GM12873 (cell line): ENCODE results near the gene PKHD1.

Experiments used
- CTCF ChIP-seq: IDR thresholded peaks from 2 replicates; pipeline ENCODE4 v1.5.1; 2012; ENCODE audit warnings: low read depth, mild to moderate bottlenecking, moderate library complexity, low read length, control low read depth; ENCODE audit not compliant: insufficient read depth; ENCODE audit errors: missing control alignments

The PKHD1 gene

GRCh38 chr6:51600514-51600913 lies 486.9 kb downstream of the PKHD1 start:
- no peak for TF ChIP-seq CTCF

- no peak for TF ChIP-seq CTCF
These were observed 489.2 kb downstream of the PKHD1 start for GRCh38 chr6:51598171-51598570.

DNA sequence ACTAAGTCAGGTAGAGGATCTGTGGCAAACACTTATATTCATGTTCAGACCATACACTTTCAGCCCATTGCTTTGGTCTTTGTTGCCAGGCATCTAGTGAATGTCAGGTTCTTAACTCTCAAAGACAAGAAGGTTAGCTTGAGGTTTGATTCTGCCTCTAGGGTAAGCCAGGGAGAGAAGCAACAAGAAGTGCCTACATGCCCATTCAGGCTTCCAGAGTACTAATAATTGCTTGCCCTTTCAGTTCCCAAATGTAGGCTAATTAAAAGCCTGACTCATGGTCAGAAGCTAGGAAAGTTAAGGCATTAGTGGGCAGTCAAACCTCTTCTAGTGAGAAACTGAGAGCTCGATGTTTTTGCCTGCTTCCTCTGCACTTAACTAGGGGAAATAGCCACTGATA lies 492.4 kb downstream of the PKHD1 start:
- no peak for TF ChIP-seq CTCF

DNA sequence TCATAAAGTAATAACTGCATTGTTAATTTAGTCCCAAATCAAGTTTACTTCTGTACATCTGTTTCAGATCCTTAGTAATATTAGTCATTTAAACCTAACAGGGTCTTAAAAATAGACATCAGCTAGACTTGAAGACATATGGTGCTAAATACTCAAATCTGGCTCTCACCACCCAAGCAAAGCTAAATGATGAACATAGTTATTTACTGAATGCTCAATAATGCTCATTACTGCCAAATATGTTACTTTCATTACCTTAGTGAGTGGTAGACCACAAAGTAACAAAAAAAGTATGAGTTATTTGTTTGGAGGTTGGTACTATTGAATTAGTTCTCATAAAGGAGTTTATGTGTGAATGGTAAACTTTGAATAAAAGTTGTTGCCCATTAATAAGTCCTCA lies 502.1 kb downstream of the PKHD1 start:
- TF ChIP-seq CTCF: no peak

DNA sequence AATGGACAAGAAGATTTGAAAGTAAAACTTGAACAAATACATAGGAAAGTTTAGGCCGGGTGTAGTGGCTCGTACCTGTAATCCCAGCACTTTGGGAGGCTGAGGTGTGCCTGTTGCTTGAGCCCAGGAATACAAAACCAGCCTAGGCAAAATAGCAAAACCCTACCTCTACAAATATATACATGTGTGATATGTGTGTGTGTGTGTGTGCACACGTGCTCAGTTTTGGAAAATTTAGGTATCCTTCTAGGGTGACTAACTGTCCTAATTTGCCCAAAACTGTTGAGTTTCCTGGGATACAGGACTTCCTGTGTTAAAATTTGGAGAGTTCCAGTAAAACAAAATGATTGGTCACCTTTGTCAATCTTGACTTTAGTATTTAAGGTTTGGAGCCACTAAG lies 503.2 kb downstream of the PKHD1 start:
- TF ChIP-seq CTCF: no peak

DNA sequence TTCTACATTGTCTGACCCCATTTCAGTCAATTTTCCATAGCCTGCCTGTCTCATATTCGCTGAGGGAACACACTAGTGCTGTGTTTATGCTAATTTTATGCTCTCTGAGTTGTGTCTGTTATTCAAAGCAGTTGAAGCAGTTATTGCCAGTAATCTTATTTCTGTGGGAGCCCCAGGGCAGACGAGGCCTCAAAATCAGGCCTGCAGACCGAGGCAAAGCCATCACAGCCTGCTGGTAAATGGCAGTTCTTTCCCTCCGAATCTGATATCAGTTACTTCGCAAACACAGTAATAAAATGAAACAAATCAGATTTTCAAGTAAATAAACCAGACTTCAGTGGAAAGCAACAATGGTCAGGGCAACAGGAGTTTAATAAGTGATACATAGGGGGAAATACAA lies 508.4 kb downstream of the PKHD1 start:
- TF ChIP-seq CTCF: no peak

DNA sequence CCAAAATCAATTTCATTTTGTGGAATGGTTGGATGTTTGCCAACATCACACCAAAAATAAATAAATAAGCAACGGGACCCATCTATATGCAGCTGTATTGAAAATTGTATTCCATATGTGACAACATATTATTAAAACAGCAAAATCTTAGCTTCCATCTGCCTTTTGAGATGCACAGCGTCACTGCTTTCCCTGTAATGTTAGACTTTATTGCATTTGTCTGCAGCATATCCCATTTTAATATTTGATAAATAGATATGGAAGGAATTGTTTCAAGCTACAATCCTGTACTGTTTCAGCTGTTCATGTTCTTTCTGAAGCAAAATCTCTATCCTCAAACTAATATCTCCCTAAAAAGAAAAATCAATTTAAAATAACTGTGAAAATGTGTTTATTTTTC lies 509.1 kb downstream of the PKHD1 start:
- no peak for TF ChIP-seq CTCF

GRCh38 chr6:51574040-51574439 lies 513.4 kb downstream of the PKHD1 start:
- TF ChIP-seq CTCF: no peak
